Hematopoietic multipotent progenitor cell treated with erythropoietin and hydrocortisone succinate and interleukin-3 and kit ligand, for 17 days (in vitro differentiated cells): Measurements from ENCODE around the gene C10orf62.
"Not testable (repeated sequence)": the region's sequence is repeated elsewhere in the genome, so short reads cannot be mapped to it uniquely, and the experiment has no call there.

ENCODE experiments used
- DNase-seq: peaks from one replicate; pipeline ENCODE4 v3.0.0-alpha.2; 2015; ENCODE audit warnings: low spot score

Gene C10orf62

GRCh38 chr10:97589479-97589878 is at the start of gene C10orf62:
Gene C10orf62, plus strand, starts transcription at chr10:97589721. Its CDS starts 177 bp downstream, at chr10:97589898.
- DNase-seq, result no peak

- no peak for DNase-seq
Observed at GRCh38 chr10:97540669-97541500, 48.6 kb upstream of the C10orf62 start.

GRCh38 chr10:97542169-97543024 is 47.1 kb upstream of the C10orf62 start:
- DNase-seq, result no peak

GRCh38 chr10:97543025-97543546 is 46.4 kb upstream of the C10orf62 start:
- DNase-seq, result no peak

- no peak for DNase-seq
Observed at GRCh38 chr10:97546456-97547270, 42.9 kb upstream of the C10orf62 start.

- DNase-seq, result no peak
Observed at GRCh38 chr10:97547271-97547600, 42.3 kb upstream of the C10orf62 start.

GRCh38 chr10:97547962-97548361 is 41.6 kb upstream of the C10orf62 start:
- no peak for DNase-seq

GRCh38 chr10:97548828-97549455 is 40.6 kb upstream of the C10orf62 start:
- no peak for DNase-seq

GRCh38 chr10:97549587-97550322 is 39.8 kb upstream of the C10orf62 start:
- no peak for DNase-seq

- no peak for DNase-seq
Observed at GRCh38 chr10:97550336-97551149, 39.0 kb upstream of the C10orf62 start.

GRCh38 chr10:97551271-97551670 is 38.2 kb upstream of the C10orf62 start:
- DNase-seq, result no peak

- peak; percentile 47 for DNase-seq
Observed at GRCh38 chr10:97553575-97554031, 35.9 kb upstream of the C10orf62 start.

GRCh38 chr10:97554336-97554735 is 35.2 kb upstream of the C10orf62 start:
- DNase-seq, result not testable (repeated sequence)

GRCh38 chr10:97555541-97555940 is 34.0 kb upstream of the C10orf62 start:
- not testable (repeated sequence) for DNase-seq

- not testable (repeated sequence) for DNase-seq
Observed at GRCh38 chr10:97560731-97561381, 28.7 kb upstream of the C10orf62 start.

GRCh38 chr10:97561386-97562077 is 28.0 kb upstream of the C10orf62 start:
- not testable (repeated sequence) for DNase-seq

GRCh38 chr10:97562329-97562728 is 27.2 kb upstream of the C10orf62 start:
- not testable (repeated sequence) for DNase-seq

- DNase-seq, result no peak
Observed at GRCh38 chr10:97563337-97563736, 26.2 kb upstream of the C10orf62 start.

GRCh38 chr10:97564776-97565175 is 24.7 kb upstream of the C10orf62 start:
- DNase-seq, result no peak
